BLaER1 (cell line): ENCODE results near the gene POLR3E.

ENCODE experiments used
- H3K27ac ChIP-seq: shearing (Covaris generic); formaldehyde crosslinking; 2 replicates; pipeline ENCODE4 v1.8.1; 2022
- H3K27me3 ChIP-seq: shearing (Covaris generic); formaldehyde crosslinking; 2 replicates; pipeline ENCODE4 v1.8.1; 2022
- H3K36me3 ChIP-seq: shearing (Covaris generic); formaldehyde crosslinking; 2 replicates; pipeline ENCODE4 v1.8.1; 2022
- H3K4me1 ChIP-seq: shearing (Covaris generic); formaldehyde crosslinking; 2 replicates; pipeline ENCODE4 v1.8.1; 2022
- H3K4me2 ChIP-seq: shearing (Covaris generic); formaldehyde crosslinking; 2 replicates; pipeline ENCODE4 v1.8.1; 2022
- H3K4me3 ChIP-seq: shearing (Covaris generic); formaldehyde crosslinking; 2 replicates; pipeline ENCODE4 v1.8.1; 2022
- H3K9ac ChIP-seq: shearing (Covaris generic); formaldehyde crosslinking; 2 replicates; pipeline ENCODE4 v1.8.1; 2022
- H3K9me3 ChIP-seq: shearing (Covaris generic); formaldehyde crosslinking; 2 replicates; pipeline ENCODE4 v1.8.1; 2022
- H4K20me1 ChIP-seq: shearing (Covaris generic); formaldehyde crosslinking; 2 replicates; pipeline ENCODE4 v1.8.1; 2022
- Cebpa-rat ChIP-seq: shearing (Covaris generic); IDR thresholded peaks from 2 replicates; pipeline ENCODE4 v1.8.1; 2022

POLR3E gene

DNA sequence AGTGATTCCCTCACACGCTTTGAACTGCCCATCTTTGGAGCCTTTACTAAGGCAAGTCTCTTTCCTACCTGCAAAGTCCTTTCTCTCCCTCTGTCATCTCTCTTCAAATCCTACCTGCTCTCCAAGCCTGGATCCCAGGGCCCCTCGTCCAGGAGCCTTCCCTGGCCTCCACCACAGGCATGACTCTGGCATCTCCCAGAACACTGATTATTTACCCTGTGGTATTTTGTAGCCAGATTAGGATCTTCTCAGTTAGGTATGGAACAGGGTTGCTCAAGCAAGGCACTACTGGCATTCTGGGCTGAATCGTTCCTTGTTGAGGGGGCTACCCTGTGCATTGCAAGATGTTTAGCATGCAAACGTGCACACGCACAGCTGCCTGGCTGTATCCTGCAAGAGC is 31.9 kb upstream of the POLR3E start:
- no peak overlapping the region for H3K9ac ChIP-seq
- H3K27me3 ChIP-seq: no peaks in the 10 kb centered on the region
- H3K9me3 ChIP-seq: peaks cover 5% of the 10 kb centered on the region
- no peak overlapping the region for H3K27ac ChIP-seq
- no peak overlapping the region for H3K4me3 ChIP-seq
- no peak overlapping the region for H3K4me2 ChIP-seq
- H3K4me1 ChIP-seq: no peaks in the 10 kb centered on the region
- no peak for TF ChIP-seq Cebpa-rat
- no peaks in the 10 kb centered on the region for H4K20me1 ChIP-seq
- H3K36me3 ChIP-seq: peaks cover 100% of the 10 kb centered on the region

DNA sequence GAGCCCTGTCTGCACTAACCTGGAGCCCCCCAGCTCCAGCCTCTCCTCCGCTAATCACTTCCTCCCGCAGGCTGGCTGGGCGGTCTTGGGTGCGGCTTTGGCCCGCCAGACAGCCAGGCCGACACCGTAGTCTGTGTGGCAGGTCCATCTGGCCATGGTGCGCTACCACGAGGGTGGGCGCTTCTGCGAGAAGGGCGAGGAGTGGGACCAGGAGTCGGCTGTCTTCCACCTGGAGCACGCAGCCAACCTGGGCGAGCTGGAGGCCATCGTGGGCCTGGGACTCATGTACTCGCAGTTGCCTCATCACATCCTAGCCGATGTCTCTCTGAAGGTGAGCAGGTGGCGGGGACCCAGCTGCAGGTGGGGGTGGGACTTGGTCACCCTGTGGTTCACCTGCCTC is 30.7 kb upstream of the POLR3E start:
- no peak overlapping the region for H3K27ac ChIP-seq
- H3K9ac ChIP-seq: no peak overlapping the region
- peaks cover 100% of the 10 kb centered on the region for H3K36me3 ChIP-seq

DNA sequence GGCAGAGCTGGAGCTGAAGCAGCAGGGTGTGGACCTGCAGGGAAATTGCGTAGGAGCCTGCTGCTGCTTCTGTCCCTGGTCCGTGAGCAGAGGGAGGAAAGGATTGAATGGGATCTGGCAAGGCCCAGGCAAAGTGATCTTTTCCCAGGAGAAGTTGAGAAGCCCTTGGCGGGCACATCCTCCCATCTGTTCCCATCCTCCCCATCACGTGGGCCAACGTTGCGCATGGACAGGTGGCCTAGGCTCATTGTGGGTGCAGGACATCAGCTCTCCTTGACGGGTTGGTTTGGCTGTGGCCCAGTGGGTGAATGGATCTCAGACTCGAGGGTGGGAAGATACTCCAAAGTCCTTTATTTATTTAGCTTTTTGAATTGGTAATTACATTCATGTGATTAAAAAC is 29.4 kb upstream of the POLR3E start:
- H3K36me3 ChIP-seq: peaks cover 100% of the 10 kb centered on the region
- H3K27ac ChIP-seq: no peak overlapping the region

More for the DNA sequence above, 30.7 kb upstream of the POLR3E start:
- no peaks in the 10 kb centered on the region for H3K27me3 ChIP-seq
- H3K4me3 ChIP-seq: no peak overlapping the region
- no peaks in the 10 kb centered on the region for H4K20me1 ChIP-seq
- no peaks in the 10 kb centered on the region for H3K9me3 ChIP-seq
- H3K4me2 ChIP-seq: no peak overlapping the region
- no peak for TF ChIP-seq Cebpa-rat
- H3K4me1 ChIP-seq: no peaks in the 10 kb centered on the region

DNA sequence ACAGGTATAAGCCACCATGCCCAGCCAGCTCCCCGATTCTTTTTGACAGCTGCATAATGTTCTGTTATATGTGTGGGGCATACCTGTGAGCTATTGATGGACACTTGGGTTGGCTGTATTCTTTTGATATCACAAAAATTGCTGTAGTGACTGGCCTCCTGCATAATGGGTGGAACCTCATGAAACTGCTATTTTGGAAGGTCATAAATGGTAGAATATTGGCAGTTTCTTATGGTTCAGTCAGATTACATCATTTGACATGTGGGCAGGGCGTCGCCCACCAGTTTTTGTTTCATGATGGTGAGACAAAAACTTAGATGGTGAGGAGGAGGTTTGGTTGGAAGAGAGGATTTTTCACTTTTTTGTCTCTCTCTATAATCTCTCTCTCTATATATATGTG is 26.7 kb upstream of the POLR3E start:
- Histone ChIP-seq H3K4me2 (no peak overlapping the region), H3K27me3 (no peaks in the 10 kb centered on the region), H3K27ac (no peak overlapping the region), H4K20me1 (no peaks in the 10 kb centered on the region), H3K36me3 (peaks cover 100% of the 10 kb centered on the region), H3K9ac (no peak overlapping the region), H3K4me3 (no peak overlapping the region), H3K4me1 (no peaks in the 10 kb centered on the region), H3K9me3 (no peaks in the 10 kb centered on the region)
- no peak for TF ChIP-seq Cebpa-rat

More for the DNA sequence above, 29.4 kb upstream of the POLR3E start:
- Histone ChIP-seq H3K4me1 (no peaks in the 10 kb centered on the region), H3K9ac (no peak overlapping the region), H3K27me3 (no peaks in the 10 kb centered on the region), H3K4me3 (no peak overlapping the region), H3K9me3 (no peaks in the 10 kb centered on the region), H4K20me1 (no peaks in the 10 kb centered on the region), H3K4me2 (no peak overlapping the region)
- TF ChIP-seq Cebpa-rat: no peak

DNA sequence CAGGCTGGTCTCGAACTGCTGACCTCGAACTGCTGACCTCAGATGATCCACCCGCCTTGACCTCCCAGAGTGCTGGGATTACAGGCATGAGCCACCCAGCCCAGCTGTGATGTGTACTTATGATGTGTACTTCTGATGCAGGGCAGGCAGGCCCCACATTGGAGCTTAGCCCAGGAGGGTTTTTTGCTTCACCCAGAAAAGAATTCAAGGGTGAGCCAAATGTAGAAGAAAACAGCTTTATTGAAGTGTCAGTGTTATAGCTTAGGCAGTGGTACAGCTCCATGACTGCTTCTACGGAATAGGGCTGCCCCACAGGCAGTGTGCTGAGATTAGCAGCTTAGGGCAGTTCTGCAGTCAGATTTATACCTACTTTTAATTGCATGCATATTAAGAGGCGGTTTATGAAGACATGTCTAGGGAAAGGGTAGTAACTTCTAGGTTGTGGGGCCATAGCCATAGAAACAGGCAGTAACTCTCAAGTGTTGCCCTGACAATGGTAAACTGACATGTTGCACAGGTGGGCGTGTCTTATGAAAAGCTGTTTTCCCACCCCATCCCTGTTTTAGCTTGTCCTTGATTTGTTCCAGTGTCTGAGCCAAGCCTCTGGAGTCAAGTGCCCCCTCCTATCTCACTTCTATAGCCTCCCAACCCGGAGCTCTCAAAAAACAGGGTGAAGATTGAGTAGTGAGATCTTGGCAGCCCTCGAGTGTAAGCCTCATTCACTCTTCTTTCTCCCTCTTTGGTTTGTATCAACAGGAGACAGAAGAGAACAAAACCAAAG is 24.1 kb upstream of the POLR3E start:
- no peak overlapping the region for H3K9ac ChIP-seq
- TF ChIP-seq Cebpa-rat: no peak
- H3K4me3 ChIP-seq: no peak overlapping the region
- no peaks in the 10 kb centered on the region for H3K4me1 ChIP-seq
- H3K27me3 ChIP-seq: no peaks in the 10 kb centered on the region
- H3K9me3 ChIP-seq: no peaks in the 10 kb centered on the region
- H4K20me1 ChIP-seq: 0 out of 2 replicates have a peak, but pooled peaks cover 2% of the 10 kb centered on the region
- no peak overlapping the region for H3K27ac ChIP-seq
- no peak overlapping the region for H3K4me2 ChIP-seq
- H3K36me3 ChIP-seq: peaks cover 100% of the 10 kb centered on the region

DNA sequence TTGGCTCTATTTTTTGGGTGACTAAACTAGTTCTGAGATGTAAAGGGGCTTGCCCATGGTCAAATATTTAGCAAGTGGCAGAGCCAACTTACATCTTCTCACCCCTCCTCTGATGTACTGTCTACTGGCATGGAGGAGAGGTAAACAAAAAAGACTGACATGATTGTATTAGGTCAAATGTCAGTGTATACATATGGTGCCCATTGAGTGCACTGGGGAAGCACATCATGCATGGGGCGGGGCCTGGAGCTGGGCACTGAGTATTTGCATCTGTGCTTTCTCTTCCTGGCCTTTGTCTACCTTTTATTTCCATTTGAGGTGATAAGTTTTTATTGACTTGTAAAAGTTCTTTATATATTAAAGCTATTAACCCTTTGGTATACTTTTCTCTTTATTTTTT is 22.3 kb upstream of the POLR3E start:
- Histone ChIP-seq H3K36me3 (peaks cover 100% of the 10 kb centered on the region), H3K4me3 (no peak overlapping the region), H3K4me2 (no peak overlapping the region), H4K20me1 (peaks cover 12% of the 10 kb centered on the region; the same call in 1 of the 2 replicates), H3K9me3 (no peaks in the 10 kb centered on the region), H3K27ac (no peak overlapping the region), H3K9ac (no peak overlapping the region), H3K27me3 (no peaks in the 10 kb centered on the region), H3K4me1 (no peaks in the 10 kb centered on the region)
- TF ChIP-seq Cebpa-rat: no peak

DNA sequence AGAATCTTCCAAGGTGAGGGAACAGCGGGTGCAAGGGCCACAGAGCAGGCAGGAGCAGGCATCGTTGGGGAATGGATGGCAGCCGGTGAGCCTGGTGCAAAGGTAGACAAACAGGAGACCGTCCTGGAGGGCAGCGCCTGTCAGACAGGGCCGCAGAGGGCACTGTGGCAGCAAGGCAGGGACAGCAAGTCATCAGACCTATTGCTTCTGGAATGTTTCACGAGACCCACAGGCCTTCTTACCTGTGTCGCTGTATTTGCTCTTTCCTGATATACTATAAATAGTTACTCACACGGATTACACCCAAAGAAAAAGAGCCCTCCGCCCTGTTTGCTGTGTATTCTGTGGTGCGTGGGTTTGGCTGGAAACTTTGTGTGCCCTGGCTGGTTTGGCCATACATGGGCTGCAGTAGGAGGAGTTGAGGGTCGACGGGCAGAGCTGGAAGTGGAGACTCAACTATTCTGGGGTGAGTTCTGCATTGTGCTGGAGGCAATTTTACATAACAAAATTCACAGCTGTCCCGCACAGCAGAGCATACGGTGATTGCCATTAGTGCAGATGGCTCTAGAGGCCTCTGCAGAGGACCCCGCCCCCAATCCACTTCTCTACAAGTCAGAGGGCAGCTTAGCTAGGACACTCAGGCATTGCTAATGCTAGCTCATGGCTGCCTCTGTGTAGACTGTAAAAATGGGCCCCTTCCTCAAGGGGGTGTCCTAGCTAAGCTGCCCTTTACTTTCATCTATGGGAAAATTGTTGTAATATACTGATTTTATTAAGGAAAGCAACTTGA is 18.6 kb upstream of the POLR3E start:
- Histone ChIP-seq H3K4me2 (no peak overlapping the region), H3K9me3 (no peaks in the 10 kb centered on the region), H3K4me3 (no peak overlapping the region), H4K20me1 (peaks cover 12% of the 10 kb centered on the region; the same call in 1 of the 2 replicates), H3K27ac (no peak overlapping the region), H3K27me3 (no peaks in the 10 kb centered on the region), H3K36me3 (peaks cover 100% of the 10 kb centered on the region), H3K4me1 (no peaks in the 10 kb centered on the region), H3K9ac (no peak overlapping the region)
- TF ChIP-seq Cebpa-rat: no peak

DNA sequence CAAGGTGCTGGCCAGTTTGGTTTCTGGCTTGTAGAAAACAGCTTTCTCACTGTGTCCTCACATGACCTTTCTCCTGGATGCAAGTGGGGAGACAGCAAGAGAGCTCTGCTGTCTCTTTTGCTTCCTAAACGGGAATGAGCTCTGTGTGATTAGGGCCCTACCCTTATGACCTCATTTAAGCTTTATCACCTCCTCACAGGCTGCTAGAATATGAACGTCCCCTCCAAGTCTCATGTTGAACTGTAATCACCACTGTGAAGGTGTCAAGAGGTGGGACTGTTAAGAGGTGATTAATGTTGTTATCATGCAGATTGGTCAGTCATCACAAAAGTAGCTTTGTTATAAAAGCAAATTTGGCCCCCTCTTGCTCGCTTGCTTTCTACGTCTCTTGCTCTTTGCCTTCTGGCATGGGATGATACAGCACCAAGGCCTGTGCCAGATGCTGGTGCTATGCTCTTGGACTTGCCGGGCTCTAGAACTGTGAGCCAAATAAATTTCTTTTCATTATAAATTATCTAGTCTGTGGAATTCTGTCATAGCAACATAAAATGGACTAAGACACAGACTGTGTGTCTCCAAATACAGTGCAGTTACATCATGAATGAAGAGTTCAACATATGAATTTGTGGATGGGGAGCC is 14.8 kb upstream of the POLR3E start:
- Histone ChIP-seq H3K36me3 (peaks cover 94% of the 10 kb centered on the region), H3K27ac (no peak overlapping the region), H3K9ac (no peak overlapping the region), H3K9me3 (no peaks in the 10 kb centered on the region), H3K4me3 (no peak overlapping the region), H3K27me3 (no peaks in the 10 kb centered on the region), H3K4me1 (no peaks in the 10 kb centered on the region), H4K20me1 (peaks cover 12% of the 10 kb centered on the region; the same call in 1 of the 2 replicates), H3K4me2 (no peak overlapping the region)
- TF ChIP-seq Cebpa-rat: no peak

DNA sequence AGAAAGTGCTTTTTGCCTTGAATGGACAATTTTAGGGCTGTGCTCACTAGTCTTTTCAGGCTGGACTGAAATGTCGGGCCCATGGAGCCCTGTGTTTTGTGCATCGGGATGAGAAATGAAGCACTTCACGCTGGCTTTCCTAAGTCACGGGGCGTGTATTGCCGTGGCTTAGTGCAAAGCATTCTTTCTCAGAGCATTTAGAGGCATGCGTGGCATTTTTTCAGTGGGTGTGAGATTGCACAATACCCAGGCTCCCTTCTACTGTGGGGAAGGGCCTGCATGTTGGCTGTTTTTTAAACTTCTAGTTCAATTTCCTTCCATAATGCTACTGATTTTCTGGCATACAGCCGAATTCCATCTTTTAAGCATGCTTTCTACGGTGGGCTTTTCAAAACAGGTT is 12.6 kb upstream of the POLR3E start:
- H4K20me1 ChIP-seq: no peaks in the 10 kb centered on the region
- H3K4me3 ChIP-seq: no peak overlapping the region
- no peaks in the 10 kb centered on the region for H3K9me3 ChIP-seq
- H3K4me2 ChIP-seq: no peak overlapping the region
- H3K27ac ChIP-seq: no peak overlapping the region
- no peak overlapping the region for H3K9ac ChIP-seq
- TF ChIP-seq Cebpa-rat: peak; percentile 63; the same call in 1 of the 2 replicates
- H3K4me1 ChIP-seq: no peaks in the 10 kb centered on the region
- H3K36me3 ChIP-seq: peaks cover 73% of the 10 kb centered on the region
- H3K27me3 ChIP-seq: no peaks in the 10 kb centered on the region

DNA sequence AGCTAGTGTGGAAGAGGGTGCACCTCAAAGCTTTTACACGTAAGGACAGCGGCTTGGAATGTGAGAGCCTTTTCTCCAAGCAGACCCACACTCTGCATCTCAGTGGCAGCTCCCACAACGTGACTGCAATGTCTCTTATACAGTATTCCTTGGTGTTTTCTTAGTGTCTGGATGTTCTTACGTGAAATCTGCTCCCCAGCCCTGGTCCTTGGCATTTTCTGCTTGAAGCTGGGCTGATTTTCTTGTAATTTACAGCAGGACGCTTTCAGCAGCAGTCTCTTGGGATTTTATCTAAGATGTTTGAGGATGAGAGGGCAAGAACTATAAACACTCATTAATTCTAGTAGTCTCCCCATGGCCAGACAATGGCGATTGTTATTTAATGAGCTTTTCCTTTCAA is 12.1 kb upstream of the POLR3E start:
- no peak for TF ChIP-seq Cebpa-rat
- no peak overlapping the region for H3K4me3 ChIP-seq
- no peaks in the 10 kb centered on the region for H4K20me1 ChIP-seq
- H3K27me3 ChIP-seq: no peaks in the 10 kb centered on the region
- H3K9ac ChIP-seq: no peak overlapping the region
- no peaks in the 10 kb centered on the region for H3K9me3 ChIP-seq
- H3K36me3 ChIP-seq: peaks cover 68% of the 10 kb centered on the region
- H3K4me2 ChIP-seq: no peak overlapping the region
- no peaks in the 10 kb centered on the region for H3K4me1 ChIP-seq
- no peak overlapping the region for H3K27ac ChIP-seq
